Lung (tissue), 12 donors: ENCODE data around the gene SSRP1. TPM values are rescaled to one million over a fixed set of nuclear protein-coding genes. Genes with fewer than 3 reads are reported as not detected.

Source experiments
- ATAC-seq: fragments of 200-7000 bp; cut with Tn5 transposase; one replicate; pipeline ENCODE4 v1.9.1; 2020; ENCODE audit warnings: moderate number of reproducible peaks; ENCODE audit not compliant: insufficient read depth, low FRiP score
- DNase-seq, 3 donors: peaks; one replicate each; pipeline ENCODE4 v3.0.0-alpha.2; 2013 to 2017
- H3K27ac ChIP-seq, 2 donors: one replicate each; pipeline ENCODE4 v1.5.1; 2013; ENCODE audit warnings: mild to moderate bottlenecking in 2 of 2, moderate library complexity in 2 of 2, control low read depth in 1 of 2, inconsistent platforms in 1 of 2, low read depth in 1 of 2, low read length in 1 of 2
- H3K27me3 ChIP-seq, 3 donors: one replicate each; pipeline ENCODE4 v1.5.1; 2013; ENCODE audit warnings: low read length in 2 of 3; ENCODE audit not compliant: control insufficient read depth in 3 of 3, insufficient read depth in 3 of 3
- H3K36me3 ChIP-seq, 4 donors: one replicate each; pipeline ENCODE4 v1.5.1; 2013; ENCODE audit warnings: low read length in 4 of 4, mild to moderate bottlenecking in 1 of 4, moderate library complexity in 1 of 4; ENCODE audit not compliant: control insufficient read depth in 4 of 4, insufficient read depth in 4 of 4
- H3K4me1 ChIP-seq, 5 donors: one replicate each; pipeline ENCODE4 v1.5.1; 2013; ENCODE audit warnings: low read length in 5 of 5, mild to moderate bottlenecking in 2 of 5, moderate library complexity in 1 of 5; ENCODE audit not compliant: control insufficient read depth in 5 of 5, insufficient read depth in 5 of 5
- H3K4me3 ChIP-seq: one replicate; pipeline ENCODE4 v1.5.1; 2013; ENCODE audit warnings: mild to moderate bottlenecking, control low read depth, moderate library complexity
- H3K9ac ChIP-seq, 2 donors: one replicate each; pipeline ENCODE4 v1.5.1; 2013; ENCODE audit warnings: low read length in 2 of 2, control low read depth in 1 of 2; ENCODE audit not compliant: insufficient read depth in 1 of 2
- H3K9me3 ChIP-seq, 4 donors: one replicate each; pipeline ENCODE4 v1.5.1; 2013; ENCODE audit warnings: low read length in 3 of 4, mild to moderate bottlenecking in 1 of 4, moderate library complexity in 1 of 4; ENCODE audit not compliant: control insufficient read depth in 4 of 4, insufficient read depth in 3 of 4
- CTCF ChIP-seq: IDR thresholded peaks from 2 replicates; pipeline ENCODE4 v1.5.1; 2012; ENCODE audit warnings: mild to moderate bottlenecking; ENCODE audit errors: control extremely low read depth, extremely low read depth
- WGBS, 2 donors: extraction: QIAGEN DNeasy Blood & Tissue Kit; methylation state at CpG; one replicate each; pipeline ENCODE4 v1.1.7; 2013; 5-methylcytosine and 5-hydroxymethylcytosine counted together
- polyA plus RNA-seq, 2 donors: library from polyadenylated mRNA; stranded (reverse); fragments of 200-250 nt; gene quantifications; one replicate each; pipeline ENCODE4 v1.2.1, GENCODE V29; 2013
- total RNA-seq, 2 donors: library from RNA; depleted of rRNA in 1 of 2; stranded (reverse); fragments of >200 nt in 1 of 2; gene quantifications; one replicate each; pipeline ENCODE4 v1.2.1, GENCODE V29; 2014 to 2021
- donor health status: control.
- donor health status: control.
- donor health status: Bipolar disorder and iron deficiency.
- donor health status: healthy.
- donor health status: DM: yes; HTN: yes; CAD: no.

SSRP1 gene
- total and polyA plus RNA-seq, 4 donors, result 37.1 to 76.9 (median 64.6) TPM

GRCh38 chr11:57316017-57316416 lies 19.7 kb downstream of the SSRP1 start:
- Histone ChIP-seq H3K36me3 (peaks cover 0 to 57% (median 44%) of the 10 kb centered on the region in 4 donors), H3K4me3 (no peak overlapping the region), H3K9ac (peak overlapping the region in 1 of 2 donors; percentile 51), H3K9me3 (no peaks in the 10 kb centered on the region), H3K27me3 (no peaks in the 10 kb centered on the region), H3K27ac (peak overlapping the region in 1 of 2 donors; percentile 27), H3K4me1 (peaks cover 3 to 62% (median 38%) of the 10 kb centered on the region in 5 donors)
- no peak for TF ChIP-seq CTCF
- DNase-seq, result no peak
- no peak for ATAC-seq
- 70 to 91% methylated on average over 3 of the region's 3 CpGs for WGBS, 2 donors

- Histone ChIP-seq H3K9ac (peak overlapping the region in 1 of 2 donors; percentile 51), H3K36me3 (peaks cover 0 to 53% (median 43%) of the 10 kb centered on the region in 4 donors), H3K9me3 (no peaks in the 10 kb centered on the region), H3K4me3 (no peak overlapping the region), H3K27me3 (no peaks in the 10 kb centered on the region), H3K27ac (peak overlapping the region in 1 of 2 donors; percentile 28), H3K4me1 (peaks cover 3 to 63% (median 35%) of the 10 kb centered on the region in 5 donors)
- ATAC-seq (no peak), DNase-seq (peak; percentile 71 to 82 (median 74))
- 5 to 19% methylated on average over 8 of the region's 8 CpGs for WGBS, 2 donors
- no peak for TF ChIP-seq CTCF
Measured at GRCh38 chr11:57315491-57315890, 20.2 kb downstream of the SSRP1 start.

- WGBS, 2 donors, result 89% methylated on average over 15 of the region's 15 CpGs
- Histone ChIP-seq H3K9ac (no peak overlapping the region), H3K27me3 (no peaks in the 10 kb centered on the region), H3K4me3 (no peak overlapping the region), H3K9me3 (no peaks in the 10 kb centered on the region), H3K36me3 (peaks cover 0 to 60% (median 50%) of the 10 kb centered on the region in 4 donors), H3K4me1 (peaks cover 3 to 63% (median 35%) of the 10 kb centered on the region in 5 donors), H3K27ac (peak overlapping the region in 1 of 2 donors; percentile 4)
- no peak for DNase-seq
- ATAC-seq, result no peak
- TF ChIP-seq CTCF, result no peak
Measured at GRCh38 chr11:57314221-57314973, 21.3 kb downstream of the SSRP1 start.
